ENCODE measurements around the gene KCNN3.

Gene KCNN3

DNA sequence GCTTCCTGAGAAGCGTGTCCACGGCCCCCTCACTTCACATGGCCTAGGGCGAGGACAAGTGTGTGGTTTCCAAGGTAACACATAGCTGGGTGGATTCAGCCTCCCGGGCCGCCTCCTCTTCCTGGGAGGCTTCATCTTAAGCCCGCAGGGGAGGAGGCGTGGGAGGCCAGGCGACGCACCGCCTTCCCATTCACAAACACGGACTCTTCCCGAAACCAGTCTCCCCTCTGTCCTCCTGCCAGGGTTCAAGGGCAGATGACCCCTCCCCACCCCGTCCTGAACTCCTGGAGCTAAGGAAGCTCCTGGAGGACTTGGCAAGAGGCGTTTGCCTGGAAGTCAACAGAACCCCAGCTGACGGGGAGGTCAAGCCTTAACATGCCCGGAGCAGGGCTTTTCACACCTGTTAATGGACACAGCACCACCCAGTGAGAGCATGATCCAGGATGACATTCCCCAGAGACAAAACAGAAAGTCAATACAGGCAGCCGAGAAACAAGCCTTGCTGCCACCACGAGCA lies 56.7 kb downstream of the KCNN3 start:
- no peaks in the 10 kb centered on the region for H3K27me3 ChIP-seq (ENCODE audit: control insufficient read depth, insufficient read depth, low read length)

DNA sequence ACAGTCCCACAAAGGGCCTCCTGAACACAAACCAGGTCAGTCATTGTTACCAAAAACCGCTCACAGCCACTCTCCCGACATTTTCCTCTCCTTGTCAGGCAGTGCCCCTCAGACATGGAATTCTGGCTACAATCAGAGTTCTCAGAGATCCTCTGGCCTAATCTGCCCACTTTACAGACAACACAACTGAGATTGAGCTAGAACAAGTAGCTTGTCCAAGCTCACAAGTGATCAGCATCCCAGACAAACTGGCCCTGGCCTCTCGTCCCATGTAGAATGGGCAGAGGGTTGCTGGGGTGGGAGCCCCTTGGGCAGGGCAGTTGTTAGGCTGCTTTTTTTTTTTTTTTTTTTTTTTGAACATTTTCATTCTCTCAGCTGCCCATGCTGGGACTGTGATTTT lies 57.2 kb downstream of the KCNN3 start:
- no peak overlapping the region for H3K9ac ChIP-seq (ENCODE audit: low read length)
- peaks cover 17% of the 10 kb centered on the region for H3K4me1 ChIP-seq (ENCODE audit: control insufficient read depth, insufficient read depth, low read length)
- H3K27me3 ChIP-seq (ENCODE audit: control insufficient read depth, insufficient read depth, low read length) = no peaks in the 10 kb centered on the region
- no peaks in the 10 kb centered on the region for H3K36me3 ChIP-seq (ENCODE audit: control insufficient read depth, insufficient read depth, low read length)
- H3K9me3 ChIP-seq (ENCODE audit: control insufficient read depth, low read length) = no peaks in the 10 kb centered on the region
- H3K4me3 ChIP-seq (ENCODE audit: low read length) = no peak overlapping the region

More for the DNA sequence above, 56.7 kb downstream of the KCNN3 start:
- no peak overlapping the region for H3K9ac ChIP-seq (ENCODE audit: low read length)
- peaks cover 15% of the 10 kb centered on the region for H3K4me1 ChIP-seq (ENCODE audit: control insufficient read depth, insufficient read depth, low read length)
- H3K9me3 ChIP-seq (ENCODE audit: control insufficient read depth, low read length) = no peaks in the 10 kb centered on the region
- no peak overlapping the region for H3K4me3 ChIP-seq (ENCODE audit: low read length)
- H3K36me3 ChIP-seq (ENCODE audit: control insufficient read depth, insufficient read depth, low read length) = no peaks in the 10 kb centered on the region

DNA sequence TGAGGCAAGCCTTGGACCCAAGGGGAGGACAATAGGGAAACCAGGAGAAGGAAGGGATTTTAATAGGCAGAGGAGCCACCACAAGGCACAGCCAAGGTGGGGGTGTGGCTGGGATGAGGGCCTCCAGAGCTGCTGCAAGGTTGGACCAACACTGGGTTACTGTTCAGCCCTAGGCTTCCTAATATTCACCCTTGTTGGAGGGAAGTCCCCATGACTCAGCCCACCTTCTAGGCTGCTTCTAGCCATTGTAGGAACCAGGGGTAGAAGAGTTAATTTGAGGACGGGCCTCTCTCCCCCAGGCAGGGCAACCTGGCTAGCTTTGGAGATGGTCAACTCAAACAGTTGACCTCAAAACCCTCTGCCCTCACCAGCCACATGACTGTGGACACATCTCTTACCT lies 59.5 kb downstream of the KCNN3 start:
- Histone ChIP-seq H3K27me3 (ENCODE audit: control insufficient read depth, insufficient read depth, low read length) (peaks cover 8% of the 10 kb centered on the region), H3K9me3 (ENCODE audit: control insufficient read depth, low read length) (no peaks in the 10 kb centered on the region), H3K4me1 (ENCODE audit: control insufficient read depth, insufficient read depth, low read length) (peaks cover 17% of the 10 kb centered on the region), H3K36me3 (ENCODE audit: control insufficient read depth, insufficient read depth, low read length) (no peaks in the 10 kb centered on the region), H3K4me3 (ENCODE audit: low read length) (no peak overlapping the region), H3K9ac (ENCODE audit: low read length) (no peak overlapping the region)

DNA sequence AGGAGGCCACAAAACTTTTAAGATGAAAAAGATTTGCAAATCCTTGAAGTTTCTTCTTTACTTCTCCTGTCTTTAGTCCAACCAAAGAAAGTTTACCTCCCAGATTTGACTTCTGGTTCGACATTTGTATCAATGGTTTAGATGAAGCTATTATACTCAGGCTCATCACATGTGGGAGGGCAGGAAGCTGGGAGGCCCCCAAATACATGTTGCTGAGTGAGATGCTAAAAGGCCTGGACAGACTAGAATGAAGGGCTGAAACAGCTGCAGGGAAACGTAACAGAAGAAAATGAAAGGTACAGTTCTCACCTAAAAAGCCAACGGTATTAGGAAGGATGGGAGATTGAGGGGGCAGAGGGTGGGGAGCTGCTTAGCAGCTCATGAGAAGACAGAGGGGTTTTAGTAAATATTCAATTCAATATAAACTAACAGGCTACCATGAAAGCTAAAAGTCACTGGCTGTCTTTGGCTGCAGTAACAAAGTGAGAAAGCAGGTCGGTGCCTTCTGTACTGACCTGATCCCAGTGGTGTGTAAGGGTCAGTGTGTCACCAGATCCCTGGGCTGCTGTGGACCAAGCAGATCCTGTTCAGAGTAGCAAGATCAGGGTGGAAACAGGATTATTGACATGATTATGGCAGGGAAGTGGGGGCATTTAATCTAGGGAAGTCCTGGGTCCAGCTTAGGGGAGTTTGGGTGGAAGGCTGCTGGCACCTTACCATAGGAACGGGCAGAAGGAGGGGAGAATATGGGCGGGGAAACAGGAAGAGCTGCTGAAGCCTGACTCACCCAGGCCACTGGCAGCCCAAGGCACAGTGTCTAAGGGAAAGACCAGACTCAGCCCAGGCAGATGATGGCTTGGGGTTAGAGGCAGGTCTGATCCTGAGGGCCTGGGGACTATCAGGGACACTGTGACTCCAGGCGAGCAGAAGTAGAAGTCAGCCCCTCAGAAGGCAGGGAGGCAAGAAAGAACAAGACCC lies 60.4 kb downstream of the KCNN3 start:
- no peaks in the 10 kb centered on the region for H3K9me3 ChIP-seq (ENCODE audit: control insufficient read depth, low read length)
- peaks cover 16% of the 10 kb centered on the region for H3K27me3 ChIP-seq (ENCODE audit: control insufficient read depth, insufficient read depth, low read length)
- H3K4me3 ChIP-seq (ENCODE audit: low read length) = no peak overlapping the region
- no peak overlapping the region for H3K9ac ChIP-seq (ENCODE audit: low read length)
- peaks cover 17% of the 10 kb centered on the region for H3K4me1 ChIP-seq (ENCODE audit: control insufficient read depth, insufficient read depth, low read length)
- no peaks in the 10 kb centered on the region for H3K36me3 ChIP-seq (ENCODE audit: control insufficient read depth, insufficient read depth, low read length)

DNA sequence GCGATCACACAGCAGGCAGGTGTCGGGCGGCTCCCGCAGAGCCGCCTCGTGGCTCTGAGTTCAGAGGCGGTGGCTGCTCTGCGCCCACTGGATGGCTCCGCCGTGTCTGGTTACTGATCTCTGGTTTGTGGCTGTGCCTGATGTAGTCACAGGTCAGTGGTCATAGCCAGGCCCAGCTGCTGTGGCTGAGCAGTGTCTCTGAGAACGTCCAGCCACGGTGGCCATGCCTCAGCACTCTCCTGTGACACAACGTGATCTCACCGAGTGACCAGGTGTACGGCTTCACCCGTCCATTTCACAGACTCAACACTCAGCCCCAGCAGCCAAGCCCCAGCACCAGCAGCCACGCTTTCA lies 61.2 kb downstream of the KCNN3 start:
- H3K4me3 ChIP-seq (ENCODE audit: low read length) = no peak overlapping the region
- H3K36me3 ChIP-seq (ENCODE audit: control insufficient read depth, insufficient read depth, low read length) = no peaks in the 10 kb centered on the region
- H3K9ac ChIP-seq (ENCODE audit: low read length) = no peak overlapping the region
- H3K9me3 ChIP-seq (ENCODE audit: control insufficient read depth, low read length) = no peaks in the 10 kb centered on the region
- peaks cover 17% of the 10 kb centered on the region for H3K4me1 ChIP-seq (ENCODE audit: control insufficient read depth, insufficient read depth, low read length)
- H3K27me3 ChIP-seq (ENCODE audit: control insufficient read depth, insufficient read depth, low read length) = peaks cover 21% of the 10 kb centered on the region

DNA sequence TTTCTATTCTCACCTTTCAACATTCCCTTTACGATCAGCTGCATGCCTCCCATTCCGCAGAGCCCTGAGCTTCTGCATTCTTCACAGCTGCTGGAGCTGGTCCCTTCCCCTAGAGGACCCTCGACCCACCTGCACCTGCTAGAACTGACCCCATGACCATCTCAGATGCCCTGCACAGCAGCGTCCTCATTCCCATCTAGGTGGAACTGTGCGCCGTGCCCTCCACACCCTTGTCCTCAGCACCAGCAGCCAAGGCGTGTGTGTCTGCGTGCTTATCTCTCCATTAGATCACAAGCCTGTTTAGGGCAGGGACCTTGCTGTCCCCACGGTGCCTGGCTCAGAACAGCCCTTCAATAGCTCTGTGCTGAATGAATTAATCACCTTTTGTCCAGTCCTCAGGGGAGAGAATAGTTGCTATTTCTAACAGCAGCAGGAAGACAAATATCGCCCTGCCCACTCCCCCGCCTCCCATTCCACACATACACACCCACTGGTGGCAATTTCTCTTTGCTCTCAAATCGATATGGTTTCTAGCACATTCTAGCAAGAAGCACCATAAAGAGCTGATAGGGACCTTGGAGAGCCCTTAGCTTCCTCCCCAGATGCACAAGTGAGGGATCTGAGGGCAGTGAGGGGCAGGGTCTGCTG lies 61.7 kb downstream of the KCNN3 start:
- peaks cover 17% of the 10 kb centered on the region for H3K4me1 ChIP-seq (ENCODE audit: control insufficient read depth, insufficient read depth, low read length)
- H3K4me3 ChIP-seq (ENCODE audit: low read length) = no peak overlapping the region
- H3K27me3 ChIP-seq (ENCODE audit: control insufficient read depth, insufficient read depth, low read length) = peaks cover 25% of the 10 kb centered on the region
- H3K36me3 ChIP-seq (ENCODE audit: control insufficient read depth, insufficient read depth, low read length) = no peaks in the 10 kb centered on the region
- no peak overlapping the region for H3K9ac ChIP-seq (ENCODE audit: low read length)
- H3K9me3 ChIP-seq (ENCODE audit: control insufficient read depth, low read length) = no peaks in the 10 kb centered on the region

DNA sequence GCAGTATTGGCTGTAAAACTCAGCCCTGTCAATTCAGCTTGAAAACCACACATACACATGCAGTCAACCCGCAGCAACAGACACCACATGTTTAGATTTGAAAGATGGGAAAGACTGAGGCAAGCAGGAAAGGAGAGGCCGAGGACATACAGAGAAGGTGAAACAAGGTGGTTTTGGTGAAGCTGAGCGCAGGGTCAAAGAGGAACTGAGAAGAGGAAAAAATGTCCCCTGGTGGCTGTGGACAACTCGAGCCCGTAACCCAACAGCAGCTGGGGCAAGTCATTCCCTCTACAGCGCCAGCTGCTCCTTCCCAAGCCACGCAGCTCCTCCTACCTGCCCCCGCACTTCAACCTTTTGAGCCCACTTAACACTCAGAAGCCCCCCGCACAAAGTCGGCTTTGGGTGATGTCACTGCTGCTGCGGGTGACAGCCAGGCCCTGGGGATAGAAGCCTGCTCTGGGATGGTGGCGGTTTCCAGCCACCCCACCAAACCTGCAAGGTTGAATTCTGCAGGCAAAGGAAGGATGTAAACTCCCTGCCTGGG lies 63.0 kb downstream of the KCNN3 start:
- Histone ChIP-seq H3K4me1 (ENCODE audit: control insufficient read depth, insufficient read depth, low read length) (peaks cover 17% of the 10 kb centered on the region), H3K9ac (ENCODE audit: low read length) (no peak overlapping the region), H3K27me3 (ENCODE audit: control insufficient read depth, insufficient read depth, low read length) (peaks cover 25% of the 10 kb centered on the region), H3K4me3 (ENCODE audit: low read length) (no peak overlapping the region), H3K9me3 (ENCODE audit: control insufficient read depth, low read length) (no peaks in the 10 kb centered on the region), H3K36me3 (ENCODE audit: control insufficient read depth, insufficient read depth, low read length) (no peaks in the 10 kb centered on the region)

DNA sequence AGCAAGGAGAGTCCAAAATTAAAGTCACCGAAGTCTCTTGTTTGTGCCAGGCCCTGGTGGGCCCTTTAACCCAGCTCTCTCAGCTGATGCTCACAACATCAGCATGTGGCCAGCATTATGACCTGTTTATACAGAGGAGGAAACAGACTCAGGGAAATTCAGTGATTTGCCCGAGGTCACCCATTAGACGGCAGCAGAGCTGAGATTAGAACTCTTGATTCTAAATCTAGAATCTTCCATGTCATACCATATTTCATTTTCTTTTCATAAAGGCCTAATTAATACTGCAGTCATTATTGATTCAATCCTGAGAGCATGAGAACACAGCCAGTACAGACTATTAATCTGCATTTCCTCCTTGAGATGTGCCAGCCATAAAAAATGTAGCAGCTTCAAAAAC lies 63.7 kb downstream of the KCNN3 start:
- H3K27me3 ChIP-seq (ENCODE audit: control insufficient read depth, insufficient read depth, low read length) = peaks cover 25% of the 10 kb centered on the region
- H3K9me3 ChIP-seq (ENCODE audit: control insufficient read depth, low read length) = no peaks in the 10 kb centered on the region
- no peak overlapping the region for H3K4me3 ChIP-seq (ENCODE audit: low read length)
- no peak overlapping the region for H3K9ac ChIP-seq (ENCODE audit: low read length)
- peaks cover 17% of the 10 kb centered on the region for H3K4me1 ChIP-seq (ENCODE audit: control insufficient read depth, insufficient read depth, low read length)
- no peaks in the 10 kb centered on the region for H3K36me3 ChIP-seq (ENCODE audit: control insufficient read depth, insufficient read depth, low read length)

DNA sequence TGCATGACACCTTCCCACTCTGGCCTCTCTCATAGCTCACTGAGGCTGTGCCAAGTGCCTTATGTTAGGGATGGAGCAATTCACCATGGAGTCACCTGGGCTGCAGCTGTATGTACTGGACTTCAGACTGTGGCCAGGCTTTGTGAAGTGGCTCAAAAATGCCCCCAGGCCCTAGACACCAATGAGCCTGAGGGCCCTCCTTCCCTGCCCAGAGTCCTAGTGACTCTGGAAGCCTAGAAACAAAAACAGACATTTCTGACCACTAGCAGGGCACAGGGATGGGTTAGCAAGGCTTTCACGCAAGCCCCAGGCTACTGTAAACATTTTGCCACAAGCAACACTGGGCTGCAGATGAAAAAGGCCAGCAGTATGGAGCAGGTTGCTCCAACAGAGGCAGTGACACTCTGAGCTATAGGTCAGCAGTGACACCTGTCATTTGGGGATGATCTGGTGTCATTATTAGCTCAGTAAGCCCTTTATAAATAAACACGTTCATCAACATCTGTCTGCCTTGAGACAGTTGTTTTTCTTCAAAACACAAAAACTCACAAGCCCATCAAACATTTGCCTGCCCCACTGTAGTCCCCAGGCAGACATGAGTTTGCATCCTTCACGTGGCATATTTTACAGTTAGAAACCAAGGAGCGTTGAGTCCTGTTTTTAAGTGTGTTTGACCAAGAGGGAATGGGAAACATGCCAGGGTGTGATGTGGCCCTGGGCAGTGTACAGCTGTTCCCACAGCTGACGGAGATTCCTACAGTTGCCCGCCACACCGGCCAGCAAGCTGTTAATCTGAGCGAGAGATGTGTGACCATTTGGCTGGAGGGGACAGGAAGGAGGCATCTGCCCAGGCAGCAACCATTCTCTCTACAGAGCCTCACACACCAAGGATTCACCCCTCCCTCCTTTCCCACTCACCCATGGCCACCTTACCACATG lies 66.8 kb downstream of the KCNN3 start:
- no peaks in the 10 kb centered on the region for H3K9me3 ChIP-seq (ENCODE audit: control insufficient read depth, low read length)
- H3K36me3 ChIP-seq (ENCODE audit: control insufficient read depth, insufficient read depth, low read length) = no peaks in the 10 kb centered on the region
- no peak overlapping the region for H3K4me3 ChIP-seq (ENCODE audit: low read length)
- H3K4me1 ChIP-seq (ENCODE audit: control insufficient read depth, insufficient read depth, low read length) = peaks cover 1% of the 10 kb centered on the region
- peaks cover 25% of the 10 kb centered on the region for H3K27me3 ChIP-seq (ENCODE audit: control insufficient read depth, insufficient read depth, low read length)
- no peak overlapping the region for H3K9ac ChIP-seq (ENCODE audit: low read length)

DNA sequence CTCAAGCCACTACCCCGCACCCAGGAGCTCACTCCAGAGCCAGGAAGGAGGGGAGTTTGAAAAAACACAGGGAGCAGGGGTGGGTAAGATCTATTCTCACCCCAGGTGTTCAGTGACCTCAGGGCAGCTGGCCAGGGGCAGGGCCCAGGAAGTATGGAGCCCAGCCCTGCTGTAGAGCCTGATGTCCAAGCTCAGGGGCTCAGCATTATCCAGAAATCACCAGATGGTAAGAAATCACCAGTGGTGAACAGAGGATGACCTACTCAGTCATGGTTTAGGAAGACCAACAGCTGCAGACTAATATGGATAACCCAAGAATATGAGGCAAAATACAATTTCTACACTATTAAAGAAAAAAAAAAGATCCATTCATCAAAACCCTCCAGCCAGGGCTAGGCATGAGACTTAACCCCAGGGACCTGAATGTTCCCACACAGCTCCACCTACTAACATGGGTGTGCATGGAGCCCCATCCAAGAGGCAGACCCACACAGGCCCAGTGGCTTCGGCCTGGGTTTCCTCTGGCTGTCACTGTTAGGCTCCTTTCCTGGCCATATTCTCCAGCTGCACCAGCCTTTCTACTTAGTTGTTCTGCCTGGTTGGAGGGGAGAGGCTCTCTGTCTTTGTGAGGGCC lies 67.6 kb downstream of the KCNN3 start:
- H3K27me3 ChIP-seq (ENCODE audit: control insufficient read depth, insufficient read depth, low read length) = peaks cover 25% of the 10 kb centered on the region

More for the DNA sequence above, 67.6 kb downstream of the KCNN3 start:
- Histone ChIP-seq H3K9me3 (ENCODE audit: control insufficient read depth, low read length) (no peaks in the 10 kb centered on the region), H3K9ac (ENCODE audit: low read length) (no peak overlapping the region), H3K4me3 (ENCODE audit: low read length) (no peak overlapping the region), H3K36me3 (ENCODE audit: control insufficient read depth, insufficient read depth, low read length) (no peaks in the 10 kb centered on the region), H3K4me1 (ENCODE audit: control insufficient read depth, insufficient read depth, low read length) (no peaks in the 10 kb centered on the region)

All from mucosa of stomach (tissue), 1 donor.